ENCODE data around the gene FKBP5.

The FKBP5 gene

DNA sequence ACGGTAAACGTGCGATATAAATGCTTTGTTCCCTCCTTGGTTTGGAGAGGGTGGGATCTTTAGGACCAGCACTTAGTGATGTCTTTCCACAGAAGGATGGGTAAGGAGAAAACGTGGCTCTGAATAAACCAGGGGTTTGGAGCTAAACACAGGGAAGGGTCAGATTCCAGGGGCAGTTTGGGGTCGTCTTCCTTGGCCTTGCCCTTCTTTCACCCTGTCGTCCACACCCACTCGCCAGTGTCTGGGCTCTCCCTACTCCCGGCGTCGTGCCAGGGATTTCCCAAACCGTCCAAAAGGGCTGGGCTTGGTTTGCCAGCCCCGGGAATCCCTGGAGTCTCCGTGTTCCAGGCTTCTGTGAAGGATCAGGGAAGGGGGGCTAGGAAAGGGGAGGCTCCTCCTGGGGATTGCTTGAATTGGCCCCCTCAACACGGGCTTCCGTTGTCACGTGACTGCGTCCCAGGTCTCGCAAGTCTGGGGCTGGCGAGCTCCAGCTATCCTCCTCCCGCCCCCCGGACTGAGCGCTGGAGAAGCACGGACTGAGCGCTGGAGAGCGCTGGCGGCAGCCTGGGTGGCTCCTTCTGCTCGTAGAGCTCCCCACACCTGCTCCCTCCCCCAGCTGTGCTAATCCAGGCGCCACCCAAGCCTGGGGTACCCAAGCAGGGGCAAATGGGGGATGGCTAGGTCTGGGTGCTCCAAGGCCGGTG lies 38.7 kb upstream of the FKBP5 start:
- DNase-seq (ENCODE audit: low read depth) = peak; percentile 94
- peak overlapping the region; percentile 48 for H3K4me3 ChIP-seq (ENCODE audit: low read depth, low read length)
- TF ChIP-seq, protein P1, sequence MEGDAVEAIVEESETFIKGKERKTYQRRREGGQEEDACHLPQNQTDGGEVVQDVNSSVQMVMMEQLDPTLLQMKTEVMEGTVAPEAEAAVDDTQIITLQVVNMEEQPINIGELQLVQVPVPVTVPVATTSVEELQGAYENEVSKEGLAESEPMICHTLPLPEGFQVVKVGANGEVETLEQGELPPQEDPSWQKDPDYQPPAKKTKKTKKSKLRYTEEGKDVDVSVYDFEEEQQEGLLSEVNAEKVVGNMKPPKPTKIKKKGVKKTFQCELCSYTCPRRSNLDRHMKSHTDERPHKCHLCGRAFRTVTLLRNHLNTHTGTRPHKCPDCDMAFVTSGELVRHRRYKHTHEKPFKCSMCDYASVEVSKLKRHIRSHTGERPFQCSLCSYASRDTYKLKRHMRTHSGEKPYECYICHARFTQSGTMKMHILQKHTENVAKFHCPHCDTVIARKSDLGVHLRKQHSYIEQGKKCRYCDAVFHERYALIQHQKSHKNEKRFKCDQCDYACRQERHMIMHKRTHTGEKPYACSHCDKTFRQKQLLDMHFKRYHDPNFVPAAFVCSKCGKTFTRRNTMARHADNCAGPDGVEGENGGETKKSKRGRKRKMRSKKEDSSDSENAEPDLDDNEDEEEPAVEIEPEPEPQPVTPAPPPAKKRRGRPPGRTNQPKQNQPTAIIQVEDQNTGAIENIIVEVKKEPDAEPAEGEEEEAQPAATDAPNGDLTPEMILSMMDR (conservative IDR thresholded peaks at IDR 0.05; ENCODE audit: low read depth, low read length) = no peak

DNA sequence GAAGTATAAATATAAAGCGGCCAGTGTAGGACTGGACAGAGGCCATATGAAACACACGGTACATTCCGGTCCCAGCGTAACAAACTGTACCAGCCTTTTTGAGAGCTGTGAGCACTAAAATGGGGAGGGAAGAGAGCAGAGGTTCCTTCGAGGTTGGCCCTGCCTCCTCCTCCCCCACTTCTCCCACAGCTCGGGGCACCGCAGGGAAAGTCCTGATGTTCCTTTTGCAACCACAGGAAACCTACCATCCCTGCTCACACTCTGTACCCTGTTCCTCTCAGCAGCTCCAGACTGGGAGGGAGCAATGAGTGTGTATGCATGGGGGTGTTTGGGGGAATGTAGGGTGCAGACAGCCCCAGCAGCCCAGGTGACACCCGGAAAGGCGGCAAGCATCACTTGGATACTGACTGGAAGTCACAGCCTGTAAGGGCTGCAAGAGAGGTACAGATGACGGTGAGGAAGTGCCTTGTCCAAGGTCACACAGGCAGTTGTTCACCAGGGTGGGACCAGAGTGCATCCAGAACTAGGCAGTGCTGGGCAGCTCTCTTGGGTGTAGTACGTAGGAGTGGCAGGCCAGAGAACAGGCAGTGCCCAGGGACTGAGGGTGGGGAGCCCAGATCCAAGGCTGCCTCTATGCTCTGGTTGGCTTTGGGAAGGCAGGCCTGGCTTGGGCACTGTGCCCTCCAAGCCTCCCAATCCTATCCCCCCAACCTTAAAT lies 37.2 kb upstream of the FKBP5 start:
- H3K4me3 ChIP-seq (ENCODE audit: low read depth, low read length) = peak overlapping the region; percentile 27
- peak; percentile 93 for DNase-seq (ENCODE audit: low read depth)
- TF ChIP-seq, protein P1 (conservative IDR thresholded peaks at IDR 0.05; ENCODE audit: low read depth, low read length) = no peak

DNA sequence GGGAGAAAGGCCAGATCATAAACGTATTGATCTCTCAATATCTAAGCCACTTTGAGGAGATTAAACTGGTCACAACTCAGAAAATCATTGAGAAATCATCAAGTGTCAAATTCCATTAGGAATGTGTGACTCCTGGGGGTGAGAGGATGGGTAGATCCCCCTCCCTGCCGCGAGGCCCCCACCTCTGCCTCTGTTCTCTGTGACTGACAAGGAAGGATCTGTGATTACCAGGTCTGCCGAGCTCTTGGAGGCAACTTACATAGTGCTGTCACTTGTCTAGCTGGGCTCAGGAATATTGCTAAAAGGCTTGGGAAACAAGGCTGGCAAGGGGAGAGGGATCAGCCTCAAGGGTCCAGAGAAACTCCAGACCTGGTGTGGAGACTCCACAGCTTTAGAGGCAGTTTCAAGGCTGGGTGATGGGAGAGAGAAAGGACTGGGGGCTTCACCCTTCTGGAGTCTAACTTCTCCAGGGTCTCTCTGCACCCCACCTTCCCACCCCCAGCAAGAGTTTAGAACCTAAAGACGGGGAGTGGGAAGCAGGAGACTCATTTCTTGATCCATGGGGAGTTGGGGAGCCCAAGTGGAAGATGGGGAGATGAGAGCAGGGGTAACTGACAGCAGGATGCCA lies 36.5 kb upstream of the FKBP5 start:
- TF ChIP-seq, protein P1 (conservative IDR thresholded peaks at IDR 0.05; ENCODE audit: low read depth, low read length) = no peak
- H3K4me3 ChIP-seq (ENCODE audit: low read depth, low read length) = no peak overlapping the region
- peak; percentile 31 for DNase-seq (ENCODE audit: low read depth)

DNA sequence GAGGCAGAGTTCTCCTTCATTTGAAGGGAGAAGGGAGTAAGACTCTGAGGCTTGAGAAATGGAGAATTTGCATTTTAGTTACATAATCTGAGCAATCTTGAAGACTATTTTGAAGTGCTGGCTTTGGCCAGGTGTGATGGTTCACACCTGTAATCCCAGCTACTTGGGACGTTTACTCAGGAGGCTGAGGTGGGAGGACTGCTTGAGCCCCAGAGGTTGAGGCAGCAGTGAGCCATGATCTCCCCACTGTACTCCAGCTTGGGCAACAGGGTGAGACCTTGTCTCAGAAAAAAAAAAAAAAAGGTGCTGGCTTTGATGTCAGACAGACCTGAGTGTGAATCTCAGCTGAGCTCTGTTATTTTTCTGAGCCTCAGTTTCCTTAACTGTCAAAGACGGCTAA lies 35.8 kb upstream of the FKBP5 start:
- no peak for DNase-seq (ENCODE audit: low read depth)
- no peak overlapping the region for H3K4me3 ChIP-seq (ENCODE audit: low read depth, low read length)
- TF ChIP-seq, protein P1 (conservative IDR thresholded peaks at IDR 0.05; ENCODE audit: low read depth, low read length) = no peak

DNA sequence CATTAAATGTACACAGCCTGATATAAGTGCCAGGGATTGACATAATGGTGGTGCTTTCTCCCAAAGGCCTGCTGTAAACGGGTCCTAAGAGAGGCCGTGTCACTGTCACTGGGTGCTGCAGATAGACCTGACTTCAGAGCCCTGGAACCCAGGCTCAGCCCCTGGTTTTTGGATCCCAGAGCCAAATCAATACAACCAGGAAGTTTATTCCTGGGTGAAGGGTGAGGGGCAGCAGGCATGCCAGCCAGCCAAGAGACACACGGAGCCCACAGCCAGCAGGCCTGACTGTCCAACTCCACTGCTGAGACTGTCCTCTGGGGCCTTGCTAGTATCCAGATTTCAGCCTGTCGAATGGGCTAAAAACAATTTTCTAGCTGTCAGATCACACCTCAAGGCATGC lies 35.3 kb upstream of the FKBP5 start:
- TF ChIP-seq, protein P1 (conservative IDR thresholded peaks at IDR 0.05; ENCODE audit: low read depth, low read length) = no peak
- no peak for DNase-seq (ENCODE audit: low read depth)
- no peak overlapping the region for H3K4me3 ChIP-seq (ENCODE audit: low read depth, low read length)

DNA sequence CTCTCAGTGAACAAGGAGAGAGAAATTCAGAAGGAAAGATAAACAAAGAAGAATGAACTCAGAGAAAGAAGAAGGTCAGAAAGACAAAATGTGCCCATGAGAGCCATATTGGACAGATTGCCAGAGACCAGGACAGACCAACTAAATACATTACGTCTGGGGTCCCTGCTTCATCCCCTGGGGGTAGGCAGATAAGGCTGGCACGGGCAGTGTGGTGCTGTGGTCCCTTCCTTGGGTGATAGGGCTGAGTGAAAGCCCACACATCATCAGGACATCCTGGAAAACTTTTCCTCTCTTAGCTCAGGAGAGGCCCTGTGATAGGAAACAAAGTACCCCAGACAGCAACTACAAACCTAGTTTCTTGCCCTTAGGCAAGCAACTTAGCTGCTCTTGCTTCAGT lies 34.9 kb upstream of the FKBP5 start:
- no peak for DNase-seq (ENCODE audit: low read depth)
- no peak overlapping the region for H3K4me3 ChIP-seq (ENCODE audit: low read depth, low read length)
- TF ChIP-seq, protein P1 (conservative IDR thresholded peaks at IDR 0.05; ENCODE audit: low read depth, low read length) = no peak
